NK-92 (cell line): Measurements from ENCODE around the gene GNAS-AS1.

Experiments
- DNase-seq: peaks from one replicate; lab custom pipeline; 2025; ENCODE audit not compliant: unreplicated experiment; lab: John Stamatoyannopoulos, UW

Gene GNAS-AS1

GRCh38 chr20:58863044-58863790, 12.5 kb upstream of the GNAS-AS1 start:
- no peak for DNase-seq

GRCh38 chr20:58855506-58856389, 5.0 kb upstream of the GNAS-AS1 start:
- no peak for DNase-seq

GRCh38 chr20:58854638-58855471, 4.2 kb upstream of the GNAS-AS1 start:
- DNase-seq, result no peak

GRCh38 chr20:58853976-58854637, 3.4 kb upstream of the GNAS-AS1 start:
- DNase-seq, result no peak

GRCh38 chr20:58853466-58853865, 2.8 kb upstream of the GNAS-AS1 start:
- no peak for DNase-seq

GRCh38 chr20:58852543-58853271, 2.0 kb upstream of the GNAS-AS1 start, which contains the start of gene GNAS:
Gene GNAS (plus strand): TSS chr20:58852716.
- DNase-seq, result no peak

- no peak for DNase-seq
Observed at GRCh38 chr20:58851969-58852458, 1.3 kb upstream of the GNAS-AS1 start.

- no peak for DNase-seq
Observed at GRCh38 chr20:58851221-58851968, 693 bp upstream of the GNAS-AS1 start.

GRCh38 chr20:58847463-58847862, 3.2 kb downstream of the GNAS-AS1 start:
- no peak for DNase-seq

- no peak for DNase-seq
Observed at GRCh38 chr20:58845706-58846105, 5.0 kb downstream of the GNAS-AS1 start.

- no peak for DNase-seq
Observed at GRCh38 chr20:58843128-58843556, 7.6 kb downstream of the GNAS-AS1 start.

GRCh38 chr20:58842276-58842675, 8.4 kb downstream of the GNAS-AS1 start:
- no peak for DNase-seq

GRCh38 chr20:58841539-58842264, 9.0 kb downstream of the GNAS-AS1 start:
- DNase-seq, result no peak

GRCh38 chr20:58840816-58841538, 9.7 kb downstream of the GNAS-AS1 start:
- DNase-seq, result no peak

GRCh38 chr20:58839991-58840747, 10.5 kb downstream of the GNAS-AS1 start:
- DNase-seq, result no peak

- no peak for DNase-seq
Observed at GRCh38 chr20:58839474-58839874, 11.2 kb downstream of the GNAS-AS1 start.

- DNase-seq, result no peak
Observed at GRCh38 chr20:58838174-58838573, 12.5 kb downstream of the GNAS-AS1 start.
